ENCODE measurements around the gene CLASP1. TPM values are rescaled to one million over a fixed set of nuclear protein-coding genes. Genes with fewer than 3 reads are reported as not detected.
A peak's percentile ranks its signal among the peaks of the same experiment; 100 is the strongest.

CLASP1 gene
- total RNA-seq, 6 experiments from 2014 or later: 19.7 to 32.4 (median 24.1) TPM

- Histone ChIP-seq H3K9me3 (no peaks in the 10 kb centered on the region), H3K27me3 (no peaks in the 10 kb centered on the region), H3K27ac (no peak overlapping the region), H3K4me3 (no peak overlapping the region), H3K36me3 (no peaks in the 10 kb centered on the region), H3K4me1 (no peaks in the 10 kb centered on the region)
- intact Hi-C loops (cut with DNase I): no loop called here
- TF ChIP-seq, protein P1, sequence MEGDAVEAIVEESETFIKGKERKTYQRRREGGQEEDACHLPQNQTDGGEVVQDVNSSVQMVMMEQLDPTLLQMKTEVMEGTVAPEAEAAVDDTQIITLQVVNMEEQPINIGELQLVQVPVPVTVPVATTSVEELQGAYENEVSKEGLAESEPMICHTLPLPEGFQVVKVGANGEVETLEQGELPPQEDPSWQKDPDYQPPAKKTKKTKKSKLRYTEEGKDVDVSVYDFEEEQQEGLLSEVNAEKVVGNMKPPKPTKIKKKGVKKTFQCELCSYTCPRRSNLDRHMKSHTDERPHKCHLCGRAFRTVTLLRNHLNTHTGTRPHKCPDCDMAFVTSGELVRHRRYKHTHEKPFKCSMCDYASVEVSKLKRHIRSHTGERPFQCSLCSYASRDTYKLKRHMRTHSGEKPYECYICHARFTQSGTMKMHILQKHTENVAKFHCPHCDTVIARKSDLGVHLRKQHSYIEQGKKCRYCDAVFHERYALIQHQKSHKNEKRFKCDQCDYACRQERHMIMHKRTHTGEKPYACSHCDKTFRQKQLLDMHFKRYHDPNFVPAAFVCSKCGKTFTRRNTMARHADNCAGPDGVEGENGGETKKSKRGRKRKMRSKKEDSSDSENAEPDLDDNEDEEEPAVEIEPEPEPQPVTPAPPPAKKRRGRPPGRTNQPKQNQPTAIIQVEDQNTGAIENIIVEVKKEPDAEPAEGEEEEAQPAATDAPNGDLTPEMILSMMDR (IDR thresholded peaks at IDR 0.05): no peak
- TF ChIP-seq POLR2A (IDR thresholded peaks at IDR 0.05): no peak
- DNase-seq (peak in 1 of 3 donors; percentile 32), ATAC-seq (peak in 1 of 4 donors; percentile 18)
- WGBS (ENCODE audit: insufficient coverage, low coverage, low lambda C conversion rate, missing lambda C conversion rate): 100% methylated on average over 1 of the region's 7 CpGs
These were observed 353.2 kb downstream of the CLASP1 start for GRCh38 chr2:121295911-121296650.

GRCh38 chr2:121294881-121295840 is 354.1 kb downstream of the CLASP1 start:
- DNase-seq (no peak), ATAC-seq (peak in 3 of 4 donors; percentile 19 to 32 (median 28))
- no peaks in the 10 kb centered on the region for H3K9me3 ChIP-seq
- intact Hi-C loops (cut with DNase I): no loop called here
- WGBS (ENCODE audit: insufficient coverage, low coverage, low lambda C conversion rate, missing lambda C conversion rate): 50% methylated on average over 1 of the region's 9 CpGs
- no peak overlapping the region for H3K27ac ChIP-seq
- H3K27me3 ChIP-seq: no peaks in the 10 kb centered on the region
- H3K36me3 ChIP-seq: no peaks in the 10 kb centered on the region
- no peaks in the 10 kb centered on the region for H3K4me1 ChIP-seq
- TF ChIP-seq, protein P1 (IDR thresholded peaks at IDR 0.05): peak in 2 of 4 donors; percentile 15
- no peak for TF ChIP-seq POLR2A (IDR thresholded peaks at IDR 0.05)
- no peak overlapping the region for H3K4me3 ChIP-seq

GRCh38 chr2:121293450-121294325 is 355.6 kb downstream of the CLASP1 start:
- Histone ChIP-seq H3K27ac (no peak overlapping the region), H3K4me1 (no peaks in the 10 kb centered on the region), H3K36me3 (no peaks in the 10 kb centered on the region), H3K9me3 (no peaks in the 10 kb centered on the region), H3K27me3 (no peaks in the 10 kb centered on the region), H3K4me3 (no peak overlapping the region)
- DNase-seq (peak in 1 of 3 donors; percentile 44), ATAC-seq (peak; percentile 55 to 68 (median 57))
- 39% methylated on average over 7 of the region's 14 CpGs for WGBS (ENCODE audit: insufficient coverage, low coverage, low lambda C conversion rate, missing lambda C conversion rate)
- TF ChIP-seq, protein P1 (IDR thresholded peaks at IDR 0.05): no peak
- TF ChIP-seq POLR2A (IDR thresholded peaks at IDR 0.05): no peak
- intact Hi-C loops (cut with DNase I): no loop called here

DNA sequence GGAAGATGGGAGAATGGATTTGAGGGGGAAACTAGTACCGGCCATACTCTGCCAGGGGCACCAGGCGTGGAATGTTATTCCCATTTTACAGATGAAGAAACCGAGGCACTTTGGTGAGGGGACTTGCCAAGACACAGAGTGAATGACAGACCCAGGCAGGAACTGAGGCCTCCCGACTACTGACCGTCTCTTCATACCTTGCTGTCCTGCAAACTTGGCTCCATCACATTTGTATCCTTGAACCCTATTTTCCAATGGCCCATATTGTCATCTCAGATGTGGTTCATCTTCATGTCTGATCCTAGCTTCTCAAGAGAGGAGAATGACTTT is 358.0 kb downstream of the CLASP1 start:
- intact Hi-C loops (cut with DNase I): no loop called here
- H3K9me3 ChIP-seq: no peaks in the 10 kb centered on the region
- 97% methylated on average over 5 of the region's 5 CpGs for WGBS (ENCODE audit: insufficient coverage, low coverage, low lambda C conversion rate, missing lambda C conversion rate)
- H3K4me3 ChIP-seq: no peak overlapping the region
- no peaks in the 10 kb centered on the region for H3K36me3 ChIP-seq
- DNase-seq: no peak
- H3K27ac ChIP-seq: no peak overlapping the region
- no peaks in the 10 kb centered on the region for H3K4me1 ChIP-seq
- H3K27me3 ChIP-seq: no peaks in the 10 kb centered on the region
- ATAC-seq: no peak
- TF ChIP-seq, protein P1 (IDR thresholded peaks at IDR 0.05): no peak
- TF ChIP-seq POLR2A (IDR thresholded peaks at IDR 0.05): no peak
